HG03432 (cell line): Measurements from ENCODE around the gene PPM1G.

Experiments used
- ATAC-seq: cut with Tn5 transposase; IDR thresholded peaks from one replicate; pipeline ENCODE4 v1.9.1; 2021; ENCODE audit warnings: mild to moderate bottlenecking, moderate library complexity; ENCODE audit not compliant: unreplicated experiment

PPM1G gene

GRCh38 chr2:27412419-27413152 is 3.2 kb upstream of the PPM1G start:
- ATAC-seq = no peak

GRCh38 chr2:27408601-27409320 is 630 bp downstream of the PPM1G start:
- ATAC-seq = peak; percentile 33

- no peak for ATAC-seq
Measured at GRCh38 chr2:27407798-27408491, 1.4 kb downstream of the PPM1G start.

GRCh38 chr2:27400348-27401135 is 8.8 kb downstream of the PPM1G start:
- ATAC-seq = no peak

- no peak for ATAC-seq
Measured at GRCh38 chr2:27398962-27399361, 10.4 kb downstream of the PPM1G start.

GRCh38 chr2:27393225-27393624 is 16.2 kb downstream of the PPM1G start:
- no peak for ATAC-seq

GRCh38 chr2:27390822-27391679 is 18.3 kb downstream of the PPM1G start:
- no peak for ATAC-seq

GRCh38 chr2:27381577-27382181 is 27.7 kb downstream of the PPM1G start:
- ATAC-seq = no peak

GRCh38 chr2:27380626-27381545 is 28.5 kb downstream of the PPM1G start, which contains the start of gene ZNF513:
Gene ZNF513 (minus strand): TSS chr2:27380734. CDS start chr2:27380526, 208 bp downstream.
- peak; percentile 80 for ATAC-seq

- no peak for ATAC-seq
Measured at GRCh38 chr2:27379836-27380625, 29.4 kb downstream of the PPM1G start.

- ATAC-seq = no peak
Measured at GRCh38 chr2:27379383-27379835, 30.0 kb downstream of the PPM1G start.

GRCh38 chr2:27378809-27379290 is 30.5 kb downstream of the PPM1G start:
- no peak for ATAC-seq

- ATAC-seq = no peak
Measured at GRCh38 chr2:27378096-27378808, 31.1 kb downstream of the PPM1G start.

- ATAC-seq = no peak
Measured at GRCh38 chr2:27377618-27378095, 31.7 kb downstream of the PPM1G start.

- ATAC-seq = no peak
Measured at GRCh38 chr2:27376866-27377617, 32.3 kb downstream of the PPM1G start.
